Embryonic facial prominence (tissue), 1 donor: ENCODE data around the gene ARHGAP6.

Experiments used
- DNase-seq: peaks from one replicate; pipeline ENCODE4 v3.0.0-alpha.2; 2016; ENCODE audit errors: extremely low spot score

ARHGAP6 gene

DNA sequence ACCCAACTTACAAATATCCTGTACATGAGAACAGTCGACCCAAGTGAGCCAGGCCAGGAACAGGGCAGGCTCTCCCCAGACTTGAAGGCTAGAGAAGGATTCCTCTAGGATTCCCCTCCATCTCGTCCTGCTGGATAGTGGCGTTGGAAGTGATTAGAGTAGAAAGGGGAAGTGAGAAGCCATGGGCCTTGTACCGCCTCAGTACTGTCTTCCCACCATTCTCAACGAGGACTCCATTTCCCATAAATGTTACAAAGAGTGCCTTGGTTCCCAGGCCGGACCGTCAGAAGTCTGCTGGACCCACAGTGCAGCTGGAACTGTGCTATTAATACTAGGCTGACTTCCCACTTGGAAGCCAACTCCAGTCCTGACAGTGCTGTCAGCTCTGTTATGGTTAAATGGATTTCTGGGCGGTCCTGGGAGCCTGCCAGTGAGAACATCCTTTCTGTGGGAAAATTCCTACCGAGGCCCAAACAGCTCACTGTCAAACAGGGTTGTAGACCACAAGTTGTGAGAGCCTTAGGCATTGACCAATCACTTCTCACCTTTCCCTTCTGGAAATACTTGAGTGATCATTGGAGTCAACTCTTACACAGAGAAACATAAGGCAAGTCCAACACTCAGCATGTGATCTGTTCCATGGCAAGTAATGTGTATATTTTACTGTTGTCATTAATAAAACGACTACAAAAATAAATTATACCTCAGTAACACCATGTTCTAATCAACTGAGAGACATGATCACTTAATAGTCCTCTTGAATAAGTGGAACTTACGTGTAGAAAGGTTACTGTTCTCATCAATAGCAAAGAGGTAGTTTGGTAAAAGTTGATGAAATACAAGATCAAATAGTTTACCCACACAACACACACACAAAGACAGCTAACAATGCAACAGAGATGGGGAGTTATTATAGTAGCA is 314.1 kb downstream of the ARHGAP6 start:
- DNase-seq, result no peak

DNA sequence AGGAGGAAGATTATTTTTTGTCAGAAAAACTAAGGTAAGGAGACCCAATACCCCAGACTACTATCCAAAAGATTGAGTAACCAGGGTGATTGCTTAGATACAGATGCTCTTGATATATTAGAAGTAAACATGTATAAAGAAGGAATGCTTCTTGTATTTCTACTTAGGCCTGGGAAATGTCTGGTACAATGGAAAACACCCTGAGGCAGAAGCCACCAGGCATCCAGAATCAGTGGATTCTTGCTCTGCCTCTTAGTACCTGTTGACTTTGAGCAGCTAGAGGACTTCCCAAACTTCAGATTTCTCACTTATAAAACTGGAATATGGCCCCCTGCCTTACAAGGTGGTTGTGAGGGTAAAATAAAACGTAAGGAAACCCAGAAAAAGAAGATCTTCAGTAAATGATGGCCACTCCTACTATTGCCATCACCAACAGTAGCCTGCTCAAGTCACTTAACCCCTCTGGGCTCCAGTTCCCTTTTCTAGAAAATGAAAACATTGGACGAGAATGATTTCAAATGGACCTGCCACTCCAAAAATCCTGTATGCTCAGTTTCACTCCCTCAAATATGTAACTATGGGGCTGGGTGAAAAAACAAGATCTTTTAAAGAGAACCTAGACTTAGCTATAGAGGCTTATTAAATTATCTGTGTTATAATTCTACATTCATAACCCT is 315.9 kb downstream of the ARHGAP6 start:
- no peak for DNase-seq

DNA sequence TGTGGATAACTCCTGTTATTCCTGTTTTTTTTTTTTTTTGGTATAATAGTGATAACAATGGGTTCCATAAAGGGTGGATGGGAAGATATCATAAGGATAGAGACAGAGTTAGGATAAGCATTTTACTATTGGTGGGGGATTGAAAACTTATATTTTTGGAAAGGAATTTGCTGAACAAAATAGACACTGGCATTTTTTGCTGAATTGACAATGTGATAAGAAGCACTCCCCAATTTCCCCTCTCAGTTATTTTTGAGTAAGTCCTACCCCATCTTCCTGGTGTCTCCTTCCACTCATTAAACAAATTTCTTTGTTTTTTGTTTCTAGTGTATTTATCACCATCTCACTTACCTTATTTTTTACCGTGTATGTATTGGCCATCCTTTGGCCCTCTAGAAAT is 316.7 kb downstream of the ARHGAP6 start:
- DNase-seq, result no peak

DNA sequence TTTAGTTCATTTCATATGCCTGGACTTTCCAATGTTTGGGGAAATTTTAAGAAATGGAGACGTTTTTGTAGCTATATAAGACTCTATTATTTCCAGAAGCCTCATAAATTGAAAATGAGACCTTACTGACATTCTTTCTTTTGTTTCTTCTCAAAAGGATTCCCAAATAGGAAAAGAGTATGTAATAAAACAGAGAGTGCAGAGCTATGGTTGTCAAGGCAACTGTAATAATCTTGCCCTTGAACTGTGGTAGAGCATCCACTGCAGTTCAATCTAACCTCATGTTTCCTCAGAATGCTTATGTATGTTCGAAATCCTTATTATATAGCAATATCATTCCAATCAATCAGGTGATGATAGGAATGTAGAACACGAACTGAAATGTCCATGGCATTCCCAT is 318.4 kb downstream of the ARHGAP6 start:
- no peak for DNase-seq

DNA sequence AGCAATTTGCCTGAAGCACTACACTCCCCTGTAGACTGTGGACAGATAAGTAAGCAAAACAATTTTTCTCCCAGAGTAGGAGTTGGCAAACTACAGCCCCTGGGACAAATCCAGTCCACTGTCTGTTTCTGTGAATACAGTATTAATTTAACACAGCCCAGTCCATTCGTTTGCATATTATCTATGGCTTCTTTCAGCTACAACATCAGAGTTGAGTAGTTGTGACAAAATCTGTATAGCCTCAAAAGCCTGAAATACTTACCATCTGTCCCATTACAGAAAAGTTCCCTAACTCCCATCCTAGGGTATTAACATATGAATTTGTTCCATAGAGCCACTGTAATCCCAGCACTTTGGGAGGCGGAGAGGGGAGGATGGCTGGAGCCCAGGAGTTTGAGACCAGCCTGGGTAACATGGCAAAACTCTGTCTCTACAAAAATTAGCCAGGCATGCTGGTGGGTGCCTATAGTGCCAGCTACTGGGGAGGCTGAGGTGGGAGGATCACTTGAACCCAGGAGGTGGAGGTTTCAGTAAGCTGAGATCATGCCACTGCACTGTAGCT is 319.5 kb downstream of the ARHGAP6 start:
- DNase-seq, result no peak

DNA sequence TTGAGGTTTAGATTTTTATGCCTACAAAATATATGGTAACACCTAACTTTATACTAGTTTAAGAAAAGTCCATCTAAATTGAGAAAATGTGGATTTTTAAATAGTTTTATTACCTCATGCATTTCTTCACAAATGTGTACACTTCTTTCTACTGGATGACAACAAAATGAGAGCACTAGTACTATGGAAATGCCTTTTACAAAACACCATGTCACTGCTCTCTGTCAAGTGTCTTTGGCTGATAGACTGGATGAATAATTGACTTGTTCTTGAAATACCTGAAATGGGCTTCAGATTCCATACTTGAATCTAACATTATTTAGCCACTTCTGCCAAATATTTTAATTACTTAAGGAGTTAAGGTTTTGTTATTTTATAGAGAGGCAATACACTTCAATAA is 323.0 kb downstream of the ARHGAP6 start:
- DNase-seq, result no peak

DNA sequence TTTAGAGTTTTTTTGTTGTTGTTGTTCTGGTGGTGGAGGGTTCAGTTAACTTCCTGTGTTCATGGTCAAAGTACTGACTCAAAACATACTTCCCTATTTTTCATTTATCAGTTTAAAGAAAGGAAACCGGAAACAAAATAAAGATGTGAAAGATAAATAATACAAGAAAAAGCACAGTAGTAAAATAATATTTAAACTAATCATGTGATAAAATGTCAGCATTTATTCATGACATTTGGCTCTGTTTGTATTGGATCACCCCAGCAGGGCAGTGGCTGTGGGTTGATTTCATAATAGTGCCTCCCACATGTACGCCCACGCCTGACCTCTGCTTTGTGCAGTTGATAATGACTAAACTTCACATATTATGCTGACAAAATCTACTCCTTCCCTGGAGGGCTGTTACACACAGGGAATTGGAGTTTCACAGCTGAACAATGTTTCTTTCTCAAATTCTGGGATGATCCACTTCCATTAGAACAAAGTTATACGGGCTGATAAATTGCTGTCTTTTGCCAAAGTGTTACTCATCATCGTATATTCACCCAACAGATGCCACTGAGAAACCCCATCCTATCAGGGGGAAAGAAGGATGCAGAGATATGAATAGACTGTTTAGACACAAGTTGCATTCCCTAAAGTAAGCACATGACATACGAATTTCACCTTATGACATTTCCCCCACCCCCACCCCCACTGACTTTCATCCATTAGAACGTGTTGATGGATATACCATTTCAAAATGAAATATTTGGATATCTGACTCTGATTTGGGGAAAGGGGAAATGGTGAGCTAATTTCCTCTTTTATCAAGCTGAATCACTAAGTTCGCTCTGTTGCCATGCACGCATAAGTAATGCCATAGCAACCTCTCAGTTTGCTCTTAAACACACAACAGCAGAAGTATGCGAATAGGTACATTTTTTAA is 324.2 kb downstream of the ARHGAP6 start:
- DNase-seq, result no peak

DNA sequence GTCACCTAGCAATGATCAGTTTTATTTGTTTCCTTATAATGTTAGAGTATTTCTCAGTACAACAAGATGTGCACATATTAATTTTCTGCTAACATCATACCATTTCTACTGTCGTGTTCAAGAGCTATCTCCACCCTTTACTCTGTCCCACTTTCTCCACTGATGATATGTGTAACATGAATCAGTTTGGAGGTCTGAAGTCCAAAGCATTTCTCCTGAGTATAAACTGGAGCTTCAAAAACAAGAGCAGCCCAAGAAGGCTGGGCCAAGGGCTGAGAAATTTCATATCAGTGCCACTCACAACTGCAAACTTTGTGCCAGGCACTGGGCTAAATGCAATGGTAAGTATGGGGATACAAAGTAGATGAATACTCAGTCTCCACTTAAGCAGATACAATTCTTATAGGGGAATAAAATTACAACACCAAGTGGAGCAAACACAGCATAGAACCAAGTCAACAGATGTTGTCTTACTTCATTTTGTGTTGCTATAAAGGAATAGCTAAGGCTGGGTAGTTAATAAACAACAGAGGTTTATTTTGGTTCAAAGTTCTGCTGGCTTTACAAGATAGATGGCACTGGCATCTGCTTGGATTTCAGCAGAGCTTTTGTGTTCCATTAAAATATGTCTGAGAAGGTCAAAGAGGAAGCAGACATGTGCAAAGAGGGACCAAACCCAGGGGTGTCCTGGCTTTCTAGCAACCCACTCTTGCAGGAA is 328.3 kb downstream of the ARHGAP6 start:
- DNase-seq, result no peak

DNA sequence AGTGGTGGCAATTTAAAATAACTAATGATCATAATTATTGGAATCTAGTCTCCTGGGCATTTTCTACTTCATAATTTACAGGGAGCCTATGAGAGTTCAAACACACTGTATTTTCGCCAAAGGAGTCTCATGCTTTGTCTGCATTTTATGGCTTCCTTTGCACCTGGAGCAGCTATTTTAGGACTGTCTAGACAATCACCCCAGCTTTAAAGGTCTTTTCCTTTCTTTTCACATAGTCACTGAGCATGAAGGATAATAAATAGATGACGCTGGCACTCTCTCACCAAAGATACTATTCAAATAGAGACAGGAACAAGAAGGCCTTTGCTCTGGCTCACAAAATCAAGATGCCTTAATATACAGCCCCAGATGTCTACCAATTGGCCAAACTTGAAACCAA is 329.5 kb downstream of the ARHGAP6 start:
- DNase-seq, result no peak

DNA sequence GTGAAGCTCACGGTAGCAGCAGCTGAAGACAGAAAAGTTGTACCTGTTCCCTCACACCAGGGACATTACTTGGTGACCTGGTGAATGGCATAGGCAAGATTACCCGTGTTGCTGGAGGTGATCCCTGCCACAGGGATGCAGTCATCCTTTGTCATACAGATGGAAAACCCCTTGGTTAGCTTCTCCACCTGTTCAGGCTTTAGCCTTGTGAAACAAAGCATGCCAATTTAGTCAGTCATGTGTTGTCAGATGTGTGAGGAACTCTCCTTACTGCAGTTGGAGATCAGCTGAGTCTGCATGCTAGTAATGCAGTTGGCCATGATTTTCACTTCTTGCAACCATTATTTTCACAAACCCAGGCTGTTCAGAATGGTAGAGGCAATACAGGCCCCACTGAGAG is 331.6 kb downstream of the ARHGAP6 start:
- DNase-seq, result no peak

DNA sequence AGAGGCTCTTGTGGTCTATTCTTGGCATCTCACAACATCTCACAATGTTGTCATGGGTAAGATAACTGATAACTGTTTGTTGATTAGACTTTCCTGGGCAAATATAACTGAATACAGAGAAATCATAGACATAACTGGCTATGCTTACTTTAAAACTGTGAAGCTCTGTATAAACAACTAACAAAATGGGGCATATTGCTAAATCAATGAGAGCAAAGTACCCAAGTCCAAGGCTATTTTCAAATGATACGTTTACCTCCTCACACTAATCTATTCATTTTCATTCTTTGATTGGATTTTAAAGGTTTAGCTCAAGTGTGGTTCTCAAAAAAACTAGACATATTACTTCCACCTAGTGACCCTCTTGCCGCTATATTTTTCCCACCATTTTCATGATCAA is 333.9 kb downstream of the ARHGAP6 start:
- DNase-seq, result no peak

DNA sequence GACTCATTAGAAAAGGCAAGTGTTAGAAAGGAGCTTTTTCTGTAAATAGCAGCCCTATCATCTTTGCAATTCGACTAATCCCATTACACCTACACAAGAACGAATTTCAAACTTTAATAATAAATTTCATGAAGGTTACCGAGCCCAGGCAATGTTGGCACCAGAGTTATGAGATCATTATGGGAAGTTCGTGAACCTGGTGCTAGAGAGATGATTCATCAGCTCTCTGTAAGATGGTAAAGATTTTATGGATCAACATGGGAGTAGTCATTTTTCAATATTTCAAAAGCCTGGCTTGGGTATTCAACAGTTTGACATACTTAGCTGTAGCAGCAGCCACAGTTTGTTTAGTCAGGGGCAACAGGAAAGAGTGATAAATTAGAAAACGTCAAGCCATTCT is 336.7 kb downstream of the ARHGAP6 start:
- DNase-seq, result no peak

DNA sequence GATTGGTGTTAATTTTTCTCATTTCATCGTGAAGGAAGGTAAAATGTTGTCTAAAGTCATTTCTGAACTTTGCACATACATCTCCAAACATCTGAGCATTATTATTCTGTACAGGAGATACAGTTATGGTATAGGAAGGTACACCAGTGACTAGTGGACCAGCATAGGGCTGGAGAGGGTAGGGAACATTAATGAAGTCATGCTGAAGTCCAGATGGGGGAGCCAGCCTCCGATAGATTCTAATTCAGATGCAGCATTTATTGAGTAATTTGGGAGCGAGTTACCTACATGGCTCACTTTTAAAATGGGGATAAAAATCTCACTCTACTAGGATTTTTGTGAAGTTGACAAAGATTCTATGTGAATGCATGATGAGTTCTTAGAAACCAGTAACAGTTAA is 337.6 kb downstream of the ARHGAP6 start:
- no peak for DNase-seq

DNA sequence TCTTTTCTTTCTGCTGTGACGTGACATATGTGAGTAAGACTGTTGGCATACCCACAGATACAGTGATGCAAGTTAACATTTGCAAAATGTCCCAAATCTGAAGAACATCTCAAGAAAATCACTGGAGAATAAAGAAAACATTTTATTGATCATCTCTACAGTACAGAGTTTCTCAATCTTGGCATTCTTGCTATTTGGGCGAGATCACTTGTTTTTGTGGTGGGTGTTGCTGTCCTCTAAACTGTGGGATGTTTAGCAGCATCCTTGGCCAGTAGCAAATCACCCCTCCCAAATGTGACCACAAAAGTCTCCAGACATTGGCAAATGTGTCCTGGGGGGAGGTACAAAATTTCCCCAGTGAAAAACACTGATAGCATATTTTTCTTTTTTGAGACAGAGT is 343.7 kb downstream of the ARHGAP6 start:
- no peak for DNase-seq

DNA sequence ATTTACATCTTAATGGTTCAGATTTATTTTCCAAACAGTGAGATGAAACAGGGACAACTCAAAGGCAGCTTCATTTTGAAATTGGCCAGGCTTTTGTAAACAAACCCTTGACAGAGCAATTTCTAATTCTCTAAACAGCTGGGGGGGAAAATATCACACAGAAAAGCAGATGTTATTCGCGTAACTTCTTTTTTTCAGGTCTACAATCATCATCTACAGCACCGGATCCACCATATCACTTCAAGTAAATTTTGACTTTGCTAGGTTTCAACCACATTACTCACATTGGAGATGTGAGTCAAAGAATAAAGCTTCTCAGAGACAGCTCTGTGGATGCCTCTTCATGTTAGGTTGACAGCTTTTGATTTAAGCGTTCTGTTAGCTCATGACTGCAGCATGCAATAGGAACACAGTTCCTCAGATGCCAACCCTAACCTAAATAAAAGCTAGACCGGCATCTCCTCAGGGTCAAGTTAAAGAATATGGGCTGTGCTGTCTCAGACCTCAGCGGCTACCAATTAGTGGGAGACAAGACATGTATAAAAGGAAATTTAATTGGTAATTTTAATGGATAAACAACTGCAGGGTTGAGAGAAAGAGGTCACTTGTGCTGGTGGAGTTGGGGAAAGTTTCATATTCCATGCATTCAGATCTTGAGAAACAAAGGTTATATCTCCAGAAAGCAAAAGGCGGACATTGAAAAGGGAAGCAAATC is 345.8 kb downstream of the ARHGAP6 start:
- no peak for DNase-seq

DNA sequence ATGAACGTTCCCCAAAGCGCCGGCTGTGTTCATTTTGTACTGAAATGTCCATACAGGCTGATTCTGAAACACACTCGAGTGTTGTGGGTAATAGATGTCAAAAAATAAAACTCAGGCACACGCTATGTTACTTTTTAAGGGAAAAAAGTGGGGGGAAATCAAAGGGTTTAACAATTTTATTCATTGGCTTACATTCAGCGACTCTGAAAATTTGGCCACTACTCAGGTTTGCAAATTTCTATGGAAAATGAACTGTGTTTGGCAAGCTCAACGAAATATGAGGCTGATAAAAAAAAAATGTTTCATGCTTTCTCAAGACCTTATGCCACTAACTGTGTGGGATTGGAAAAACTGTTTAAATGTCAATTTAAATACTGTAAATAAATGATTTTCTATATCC is 354.0 kb downstream of the ARHGAP6 start:
- no peak for DNase-seq

DNA sequence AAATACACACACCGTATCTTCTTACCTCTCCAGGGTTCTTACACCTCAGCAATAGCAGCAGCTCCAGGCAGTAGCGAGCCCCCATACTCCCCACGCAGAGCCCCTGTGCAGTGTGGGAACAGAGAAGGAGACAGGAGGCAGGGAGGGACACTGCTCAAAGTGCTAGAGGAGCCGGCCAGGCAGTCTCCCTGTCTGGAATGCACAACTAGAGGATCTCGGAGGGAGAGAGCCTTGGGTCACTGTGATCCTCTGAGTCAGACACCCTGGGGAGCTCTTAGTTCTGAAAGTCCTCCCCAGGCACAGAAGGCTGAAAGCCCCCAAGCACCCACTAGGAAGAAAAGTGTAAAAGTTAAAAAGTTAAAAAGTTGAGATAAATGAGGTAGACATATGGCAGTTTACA is 356.5 kb downstream of the ARHGAP6 start:
- DNase-seq, result no peak

DNA sequence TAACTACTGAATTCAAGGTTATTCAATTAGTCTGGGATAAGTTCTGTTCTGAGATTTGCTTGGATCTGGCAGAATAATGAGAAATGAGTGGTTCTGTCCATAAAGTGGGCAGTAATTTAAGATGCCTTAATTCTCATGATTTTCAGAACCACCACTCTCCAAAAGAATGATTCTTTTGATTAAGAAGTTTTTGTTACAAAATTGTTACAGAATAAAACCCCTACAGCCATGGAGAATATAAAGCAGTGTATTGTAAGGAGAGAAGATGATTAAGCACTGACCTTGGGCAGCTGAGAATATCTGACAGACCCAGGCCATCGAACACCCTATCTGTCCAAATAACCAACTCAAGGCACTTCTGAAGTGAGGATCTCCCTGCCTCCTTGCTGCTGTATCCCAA is 360.1 kb downstream of the ARHGAP6 start:
- DNase-seq, result no peak

DNA sequence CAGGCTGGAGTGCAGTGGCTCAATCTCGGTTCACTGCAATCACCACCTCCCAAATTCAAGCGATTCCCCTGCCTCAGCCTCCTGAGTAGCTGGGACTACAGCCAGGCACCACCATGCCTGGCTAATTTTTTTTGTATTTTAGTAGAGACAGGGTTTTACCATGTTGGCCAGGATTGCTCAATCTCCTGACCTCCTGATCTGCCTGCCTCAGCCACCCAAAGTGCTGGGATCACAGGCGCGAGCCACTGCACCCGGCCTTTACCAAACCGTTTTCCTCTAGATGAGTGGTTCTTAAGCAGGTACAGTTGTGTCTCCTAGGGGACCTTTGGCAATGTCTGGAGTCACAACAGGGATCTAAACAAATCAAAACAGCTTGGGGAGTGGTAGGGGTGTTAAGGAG is 360.9 kb downstream of the ARHGAP6 start:
- DNase-seq, result no peak

DNA sequence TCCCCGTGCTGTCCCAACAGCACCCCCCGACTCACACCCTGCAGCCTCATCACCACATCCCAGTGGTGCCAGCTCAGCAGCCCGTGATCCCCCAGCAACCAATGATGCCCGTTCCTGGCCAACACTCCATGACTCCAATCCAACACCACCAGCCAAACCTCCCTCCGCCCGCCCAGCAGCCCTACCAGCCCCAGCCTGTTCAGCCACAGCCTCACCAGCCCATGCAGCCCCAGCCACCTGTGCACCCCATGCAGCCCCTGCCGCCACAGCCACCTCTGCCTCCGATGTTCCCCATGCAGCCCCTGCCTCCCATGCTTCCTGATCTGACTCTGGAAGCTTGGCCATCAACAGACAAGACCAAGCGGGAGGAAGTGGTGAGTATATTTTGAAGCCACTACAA is 367.1 kb downstream of the ARHGAP6 start:
- DNase-seq, result no peak

DNA sequence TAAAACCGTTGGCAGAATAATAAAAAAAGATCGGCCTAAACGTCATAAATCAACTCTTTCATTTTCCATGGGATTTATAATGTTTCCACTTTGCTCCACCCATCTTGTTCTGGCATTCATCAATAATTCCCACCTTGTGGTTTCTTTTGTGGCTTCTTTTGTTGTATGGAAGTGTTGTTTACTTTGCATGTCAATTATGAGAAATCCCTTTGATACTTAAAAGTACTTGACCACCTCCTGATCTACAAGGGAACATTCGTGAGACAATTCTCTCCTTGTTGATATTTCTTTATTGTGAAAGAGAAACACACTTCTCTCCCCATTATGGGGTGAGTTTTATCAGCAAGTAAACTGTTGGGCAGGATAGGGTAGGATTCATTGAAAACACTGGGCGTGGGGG is 369.7 kb downstream of the ARHGAP6 start:
- no peak for DNase-seq
